ENCODE measurements around the gene EID2B. TPM values are rescaled to one million over a fixed set of nuclear protein-coding genes. Genes with fewer than 3 reads are reported as not detected.

The EID2B gene
- total RNA-seq (1 to 10 TPM; 3.2 to 3.3 TPM), polyA plus RNA-seq (1 to 10 TPM in 1 of 2 donors, under 1 TPM in 1; 0.75 to 6.0 TPM)
- long read RNA-seq, donor 1, partial matches to known transcripts = 0 of 4 reads
- long read RNA-seq, donor 1, other reads (novel, unspliced or antisense) = 0 of 4 reads
- long read RNA-seq, donor 2, partial matches to known transcripts = 0 of 1 reads
- long read RNA-seq, donor 2, other reads (novel, unspliced or antisense) = 0 of 1 reads

GRCh38 chr19:39532233-39533002 is at the start of gene EID2B:
Gene EID2B (minus strand): TSS chr19:39532852. CDS start chr19:39532802, 50 bp downstream.
- Histone ChIP-seq H3K9me3 (ENCODE audit: control insufficient read depth, low read length) (no peaks in the 10 kb centered on the region), H3K4me3 (ENCODE audit: low read length in 2 of 2) (peak within 1 kb of the TSS; percentile 77 to 95), H3K36me3 (ENCODE audit: control insufficient read depth in 1 of 2, insufficient read depth in 2 of 2, low read length in 1 of 2) (no peaks in the 10 kb centered on the region), H3K27me3 (ENCODE audit: control insufficient read depth in 1 of 2, insufficient read depth in 2 of 2, low read length in 1 of 2) (no peaks in the 10 kb centered on the region), H3K4me1 (ENCODE audit: control insufficient read depth in 1 of 2, insufficient read depth in 2 of 2, low read length in 2 of 2) (no peaks in the 10 kb centered on the region), H3K27ac (ENCODE audit: low read depth in 1 of 2, low read length in 2 of 2) (peak within 1 kb of the TSS in 1 of 2 donors; percentile 93)
- intact Hi-C loops (cut with DNase I) = loop anchor here (2.0 to 10.0 kb wide), 7 partner anchors 52 to 190 kb away; partner anchors contain the start of genes SAMD4B (in 2 of the 2), RPS16 (in 1 of the 2), SUPT5H (in 1 of the 2) and TIMM50 (in 1 of the 2)
- peak; percentile 99 for ATAC-seq (ENCODE audit: low FRiP score)
- DNase-seq = peak; percentile 97 to 99
- 0 to 1% methylated on average over 65 of the region's 65 CpGs for WGBS, 2 donors

- Histone ChIP-seq H3K4me1 (ENCODE audit: control insufficient read depth in 1 of 2, insufficient read depth in 2 of 2, low read length in 2 of 2) (no peaks in the 10 kb centered on the region), H3K27me3 (ENCODE audit: control insufficient read depth in 1 of 2, insufficient read depth in 2 of 2, low read length in 1 of 2) (no peaks in the 10 kb centered on the region), H3K36me3 (ENCODE audit: control insufficient read depth in 1 of 2, insufficient read depth in 2 of 2, low read length in 1 of 2) (no peaks in the 10 kb centered on the region), H3K9me3 (ENCODE audit: control insufficient read depth, low read length) (peaks cover 2% of the 10 kb centered on the region), H3K27ac (ENCODE audit: low read depth in 1 of 2, low read length in 2 of 2) (no peak overlapping the region), H3K4me3 (ENCODE audit: low read length in 2 of 2) (no peak overlapping the region)
- no peak for ATAC-seq (ENCODE audit: low FRiP score)
- intact Hi-C loops (cut with DNase I) = no loop called here
- WGBS, 2 donors = 48 to 57% methylated on average over 4 of the region's 4 CpGs
- DNase-seq = no peak
Observed at GRCh38 chr19:39582442-39582841, 49.8 kb upstream of the EID2B start.

- Histone ChIP-seq H3K36me3 (ENCODE audit: control insufficient read depth in 1 of 2, insufficient read depth in 2 of 2, low read length in 1 of 2) (no peaks in the 10 kb centered on the region), H3K9me3 (ENCODE audit: control insufficient read depth, low read length) (peaks cover 1% of the 10 kb centered on the region), H3K4me3 (ENCODE audit: low read length in 2 of 2) (no peak overlapping the region), H3K27ac (ENCODE audit: low read depth in 1 of 2, low read length in 2 of 2) (no peak overlapping the region), H3K4me1 (ENCODE audit: control insufficient read depth in 1 of 2, insufficient read depth in 2 of 2, low read length in 2 of 2) (no peaks in the 10 kb centered on the region), H3K27me3 (ENCODE audit: control insufficient read depth in 1 of 2, insufficient read depth in 2 of 2, low read length in 1 of 2) (peaks cover 0 to 3% of the 10 kb centered on the region in 2 donors)
- ATAC-seq (ENCODE audit: low FRiP score) (no peak), DNase-seq (no peak)
- 40 to 52% methylated on average over 3 of the region's 3 CpGs for WGBS, 2 donors
- intact Hi-C loops (cut with DNase I) = no loop called here
Observed at GRCh38 chr19:39568604-39569003, 36.0 kb upstream of the EID2B start.

GRCh38 chr19:39566064-39566463 is 33.4 kb upstream of the EID2B start:
- H3K4me1 ChIP-seq (ENCODE audit: control insufficient read depth in 1 of 2, insufficient read depth in 2 of 2, low read length in 2 of 2) = no peaks in the 10 kb centered on the region
- H3K36me3 ChIP-seq (ENCODE audit: control insufficient read depth in 1 of 2, insufficient read depth in 2 of 2, low read length in 1 of 2) = no peaks in the 10 kb centered on the region
- 35 to 40% methylated on average over 3 of the region's 3 CpGs for WGBS, 2 donors
- peaks cover 0 to 3% of the 10 kb centered on the region in 2 donors for H3K27me3 ChIP-seq (ENCODE audit: control insufficient read depth in 1 of 2, insufficient read depth in 2 of 2, low read length in 1 of 2)
- DNase-seq (no peak), ATAC-seq (ENCODE audit: low FRiP score) (no peak)
- H3K4me3 ChIP-seq (ENCODE audit: low read length in 2 of 2) = no peak overlapping the region
- peaks cover 1% of the 10 kb centered on the region for H3K9me3 ChIP-seq (ENCODE audit: control insufficient read depth, low read length)
- H3K27ac ChIP-seq (ENCODE audit: low read depth in 1 of 2, low read length in 2 of 2) = no peak overlapping the region
- intact Hi-C loops (cut with DNase I) = no loop called here

GRCh38 chr19:39563408-39563807 is 30.8 kb upstream of the EID2B start:
- Histone ChIP-seq H3K27me3 (ENCODE audit: control insufficient read depth in 1 of 2, insufficient read depth in 2 of 2, low read length in 1 of 2) (peaks cover 0 to 3% of the 10 kb centered on the region in 2 donors), H3K27ac (ENCODE audit: low read depth in 1 of 2, low read length in 2 of 2) (no peak overlapping the region), H3K36me3 (ENCODE audit: control insufficient read depth in 1 of 2, insufficient read depth in 2 of 2, low read length in 1 of 2) (no peaks in the 10 kb centered on the region), H3K4me3 (ENCODE audit: low read length in 2 of 2) (no peak overlapping the region), H3K4me1 (ENCODE audit: control insufficient read depth in 1 of 2, insufficient read depth in 2 of 2, low read length in 2 of 2) (no peaks in the 10 kb centered on the region), H3K9me3 (ENCODE audit: control insufficient read depth, low read length) (peaks cover 1% of the 10 kb centered on the region)
- no peak for DNase-seq
- intact Hi-C loops (cut with DNase I) = no loop called here
- WGBS, 2 donors = 71 to 73% methylated on average over 2 of the region's 2 CpGs
- ATAC-seq (ENCODE audit: low FRiP score) = no peak

- no peaks in the 10 kb centered on the region for H3K9me3 ChIP-seq (ENCODE audit: control insufficient read depth, low read length)
- H3K4me3 ChIP-seq (ENCODE audit: low read length in 2 of 2) = no peak overlapping the region
- intact Hi-C loops (cut with DNase I) = no loop called here
- no peaks in the 10 kb centered on the region for H3K4me1 ChIP-seq (ENCODE audit: control insufficient read depth in 1 of 2, insufficient read depth in 2 of 2, low read length in 2 of 2)
- ATAC-seq (ENCODE audit: low FRiP score) (no peak), DNase-seq (no peak)
- WGBS, 2 donors = 70 to 75% methylated on average over 6 of the region's 6 CpGs
- no peaks in the 10 kb centered on the region for H3K27me3 ChIP-seq (ENCODE audit: control insufficient read depth in 1 of 2, insufficient read depth in 2 of 2, low read length in 1 of 2)
- no peak overlapping the region for H3K27ac ChIP-seq (ENCODE audit: low read depth in 1 of 2, low read length in 2 of 2)
- no peaks in the 10 kb centered on the region for H3K36me3 ChIP-seq (ENCODE audit: control insufficient read depth in 1 of 2, insufficient read depth in 2 of 2, low read length in 1 of 2)
Observed at GRCh38 chr19:39558624-39559117, 26.0 kb upstream of the EID2B start.

- intact Hi-C loops (cut with DNase I) = no loop called here
- 57 to 58% methylated on average over 5 of the region's 5 CpGs for WGBS, 2 donors
- DNase-seq = no peak
Observed at GRCh38 chr19:39557811-39558623, 25.4 kb upstream of the EID2B start.

GRCh38 chr19:39555883-39556282 is 23.2 kb upstream of the EID2B start:
- no peak for DNase-seq
- no peaks in the 10 kb centered on the region for H3K27me3 ChIP-seq (ENCODE audit: control insufficient read depth in 1 of 2, insufficient read depth in 2 of 2, low read length in 1 of 2)
- no peak overlapping the region for H3K27ac ChIP-seq (ENCODE audit: low read depth in 1 of 2, low read length in 2 of 2)
- H3K4me1 ChIP-seq (ENCODE audit: control insufficient read depth in 1 of 2, insufficient read depth in 2 of 2, low read length in 2 of 2) = no peaks in the 10 kb centered on the region
- intact Hi-C loops (cut with DNase I) = no loop called here
- no peak overlapping the region for H3K4me3 ChIP-seq (ENCODE audit: low read length in 2 of 2)
- no peak for ATAC-seq (ENCODE audit: low FRiP score)
- no peaks in the 10 kb centered on the region for H3K36me3 ChIP-seq (ENCODE audit: control insufficient read depth in 1 of 2, insufficient read depth in 2 of 2, low read length in 1 of 2)
- H3K9me3 ChIP-seq (ENCODE audit: control insufficient read depth, low read length) = no peaks in the 10 kb centered on the region
- 29 to 36% methylated on average over 1 of the region's 1 CpG for WGBS, 2 donors

More at GRCh38 chr19:39557811-39558623, 25.4 kb upstream of the EID2B start:
- Histone ChIP-seq H3K4me1 (ENCODE audit: control insufficient read depth in 1 of 2, insufficient read depth in 2 of 2, low read length in 2 of 2) (no peaks in the 10 kb centered on the region), H3K4me3 (ENCODE audit: low read length in 2 of 2) (no peak overlapping the region), H3K9me3 (ENCODE audit: control insufficient read depth, low read length) (no peaks in the 10 kb centered on the region), H3K27me3 (ENCODE audit: control insufficient read depth in 1 of 2, insufficient read depth in 2 of 2, low read length in 1 of 2) (no peaks in the 10 kb centered on the region), H3K36me3 (ENCODE audit: control insufficient read depth in 1 of 2, insufficient read depth in 2 of 2, low read length in 1 of 2) (no peaks in the 10 kb centered on the region), H3K27ac (ENCODE audit: low read depth in 1 of 2, low read length in 2 of 2) (no peak overlapping the region)
- no peak for ATAC-seq (ENCODE audit: low FRiP score)

Measured in aorta (tissue), 5 donors.